GM23338 (cell line): ENCODE results near the gene CCDC70. TPM values are rescaled to one million over a fixed set of nuclear protein-coding genes. Genes with fewer than 3 reads are reported as not detected.

Experiments used
- CREB1 ChIP-seq: fragments of 250-450 bp; sonication (Bioruptor Pico); IDR thresholded peaks from 2 replicates; pipeline ENCODE4 v1.5.0; 2020; ENCODE audit warnings: low read depth, mild to moderate bottlenecking, moderate library complexity
- ZNF462 ChIP-seq: fragments of 250-450 bp; sonication (Bioruptor Pico); IDR thresholded peaks from 2 replicates; pipeline ENCODE4 v1.5.0; 2020; ENCODE audit warnings: mild to moderate bottlenecking, moderate library complexity
- polyA plus RNA-seq: library from polyadenylated mRNA; unstranded; fragments of >200 nt; fragmentation: Nextera tagmentation; extraction: Ambion mirVana; gene quantifications from 2 replicates; pipeline ENCODE4 v1.2.1, GENCODE V29; 2016
- total RNA-seq: library from RNA; depleted of rRNA; stranded (reverse); fragments of >200 nt; shearing (Covaris generic); gene quantifications from 2 replicates; pipeline ENCODE4 v1.2.3, GENCODE V29; 2014; rRNA removed

Gene CCDC70
- total and polyA plus RNA-seq, 2 experiments from 2014 or later = not detected

DNA sequence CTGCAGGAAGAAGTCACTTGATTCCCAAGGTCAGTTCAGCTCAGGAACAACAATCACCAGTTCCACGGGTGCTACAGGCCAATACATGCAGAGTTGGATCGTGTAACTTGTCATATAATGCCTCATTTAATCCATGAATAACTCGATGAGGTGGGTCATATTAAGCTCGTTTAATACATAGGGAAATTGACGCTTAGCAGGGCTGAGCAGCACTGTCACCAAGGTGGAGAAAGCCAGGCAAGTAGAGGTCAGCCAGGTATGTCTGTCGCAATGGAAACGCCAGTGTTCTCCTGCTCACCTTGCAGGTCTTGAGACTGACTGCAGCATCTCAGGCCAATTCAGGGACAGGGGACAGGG is 52.3 kb downstream of the CCDC70 start (continued):
- no peak for TF ChIP-seq ZNF462
- no peak for TF ChIP-seq CREB1

Other genes starting within 250 kb of the CCDC70 start
- 4.3 and 4.6 TPM in 2 replicates for gene DHRS12, start 57.8 kb upstream of the CCDC70 start, total RNA-seq
- 8.9 and 12.2 TPM in 2 replicates for gene DHRS12, start 57.8 kb upstream of the CCDC70 start, polyA plus RNA-seq
- 0.35 and 0.76 TPM in 2 replicates for gene TMEM272, start 16.8 kb upstream of the CCDC70 start, total RNA-seq
- gene TMEM272, start 16.8 kb upstream of the CCDC70 start, polyA plus RNA-seq = 0.05 and 0.11 TPM in 2 replicates
- 7.7 and 12.8 TPM in 2 replicates for gene ATP7B, start 149.5 kb downstream of the CCDC70 start, total RNA-seq
- 2.2 and 2.6 TPM in 2 replicates for gene ATP7B, start 149.5 kb downstream of the CCDC70 start, polyA plus RNA-seq
- 38.8 and 40.1 TPM in 2 replicates for gene ALG11, start 150.4 kb downstream of the CCDC70 start, total RNA-seq
- gene ALG11, start 150.4 kb downstream of the CCDC70 start, polyA plus RNA-seq = 31.4 and 36.9 TPM in 2 replicates
- 22.9 and 25.9 TPM in 2 replicates for gene UTP14C, start 162.7 kb downstream of the CCDC70 start, total RNA-seq
- gene UTP14C, start 162.7 kb downstream of the CCDC70 start, polyA plus RNA-seq = 9.1 and 11.4 TPM in 2 replicates